ENCODE results near the gene ATP10D. TPM values are rescaled to one million over a fixed set of nuclear protein-coding genes. Genes with fewer than 3 reads are reported as not detected.

ATP10D gene
- total RNA-seq, 1 donor from 2014 or later, result 24.5 TPM

GRCh38 chr4:47577779-47578553, 92.9 kb downstream of the ATP10D start:
- peak; percentile 53 for DNase-seq (ENCODE audit: low read depth)

DNA sequence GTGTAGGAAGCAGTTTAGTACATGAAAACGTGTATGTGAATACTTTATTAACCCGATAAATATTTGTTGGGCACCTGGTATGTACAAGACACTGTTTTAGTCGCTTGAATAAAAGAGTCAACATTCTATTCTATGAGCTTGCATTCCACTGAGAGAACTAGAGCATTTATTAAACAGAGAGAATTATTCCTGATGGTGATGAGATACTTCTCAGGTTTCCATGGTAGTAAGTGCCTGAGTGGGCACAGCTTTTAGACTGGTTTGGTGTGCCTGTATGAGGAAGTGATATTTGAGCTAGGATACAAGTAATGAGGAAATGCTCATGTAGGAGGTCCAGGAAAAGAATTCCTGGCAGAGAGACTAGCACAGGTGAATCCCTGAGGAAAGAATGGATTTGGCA, 94.2 kb downstream of the ATP10D start:
- no peak for DNase-seq (ENCODE audit: low read depth)

GRCh38 chr4:47590325-47590724, 105.2 kb downstream of the ATP10D start:
- no peak for DNase-seq (ENCODE audit: low read depth)

DNA sequence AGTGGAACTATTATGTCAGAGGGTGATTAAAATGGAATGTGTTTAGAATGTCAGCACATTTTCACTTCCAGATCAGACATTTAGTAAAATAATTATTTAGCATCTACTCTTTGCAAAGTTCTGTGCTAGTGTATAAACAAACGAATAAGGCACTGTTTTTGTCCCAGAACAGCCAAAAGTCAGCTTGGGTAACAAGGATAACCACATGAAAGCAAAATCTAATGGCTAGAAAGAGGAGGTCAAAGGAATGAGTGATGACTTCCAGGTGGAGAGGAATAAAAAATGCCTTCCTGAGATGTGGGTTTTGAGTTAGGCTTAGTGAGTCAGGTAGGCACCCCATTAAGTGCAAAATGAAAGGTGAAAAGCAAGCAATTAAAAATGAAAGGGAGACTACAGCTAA, 112.6 kb downstream of the ATP10D start:
- DNase-seq (ENCODE audit: low read depth), result no peak

GRCh38 chr4:47598320-47598719, 113.2 kb downstream of the ATP10D start:
- DNase-seq (ENCODE audit: low read depth), result peak; percentile 23

DNA sequence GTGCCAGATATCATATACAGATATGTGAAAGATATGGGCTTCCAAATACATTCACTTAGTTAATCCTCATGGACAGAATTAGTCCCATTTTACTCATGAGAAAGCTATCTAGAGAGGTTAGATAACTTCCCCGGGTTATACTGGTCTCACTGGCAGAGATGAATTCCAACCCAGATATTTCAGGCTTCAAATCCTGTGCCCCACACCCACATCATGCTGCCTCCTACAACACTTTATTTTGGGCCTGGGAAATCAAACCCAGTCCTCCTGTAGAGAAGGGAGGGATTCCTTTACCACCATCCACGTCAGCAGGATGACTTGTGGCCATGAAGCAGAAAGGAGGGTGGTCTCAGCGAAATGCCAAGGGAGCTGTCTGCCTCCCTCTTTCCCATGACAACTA, 113.8 kb downstream of the ATP10D start:
- DNase-seq (ENCODE audit: low read depth), result peak; percentile 32

DNA sequence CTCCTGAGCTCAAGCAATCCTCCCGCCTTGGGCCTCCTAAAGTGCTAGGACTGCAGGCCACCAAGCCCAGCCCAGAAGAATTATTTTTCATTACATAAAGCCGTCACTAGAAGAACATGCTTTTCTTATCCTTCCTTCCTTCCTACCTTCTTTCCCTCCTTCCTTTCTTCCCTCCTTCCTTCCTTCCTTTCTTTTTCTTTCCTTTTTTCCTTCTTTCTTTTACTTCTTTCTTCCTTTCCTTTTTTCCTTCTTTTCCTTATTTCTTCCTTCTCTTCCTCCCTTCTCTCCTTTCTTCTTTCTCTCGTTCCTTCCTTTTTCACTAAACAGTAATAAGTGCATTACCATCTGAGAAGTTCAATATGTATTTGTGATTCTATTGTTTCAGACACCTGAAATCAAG, 121.4 kb downstream of the ATP10D start:
- no peak for DNase-seq (ENCODE audit: low read depth)

GRCh38 chr4:47612116-47613023, 127.3 kb downstream of the ATP10D start:
- DNase-seq (ENCODE audit: low read depth), result no peak

GRCh38 chr4:47615385-47615784, 130.3 kb downstream of the ATP10D start:
- DNase-seq (ENCODE audit: low read depth), result no peak

DNA sequence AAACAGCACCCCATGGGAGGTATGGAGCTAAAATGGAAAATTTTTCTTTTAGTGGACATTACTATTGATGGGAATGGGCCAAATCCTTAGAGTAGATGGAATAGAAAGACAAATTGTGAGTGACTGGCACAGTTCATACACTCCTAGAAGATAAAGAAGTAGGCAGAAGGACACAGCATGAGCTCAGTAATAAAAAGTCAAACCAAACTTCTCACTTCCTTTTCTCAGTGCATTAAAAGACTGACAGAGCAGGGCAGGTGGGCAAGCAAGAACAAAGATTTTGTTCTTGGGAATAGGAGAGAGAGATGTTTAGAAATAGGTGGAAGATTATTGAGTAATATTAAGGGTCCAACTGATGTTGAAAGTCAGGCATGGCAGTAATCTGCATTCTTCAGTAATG, 132.5 kb downstream of the ATP10D start:
- no peak for DNase-seq (ENCODE audit: low read depth)

- DNase-seq (ENCODE audit: low read depth), result no peak
Observed at GRCh38 chr4:47619691-47620090, 134.6 kb downstream of the ATP10D start.

DNA sequence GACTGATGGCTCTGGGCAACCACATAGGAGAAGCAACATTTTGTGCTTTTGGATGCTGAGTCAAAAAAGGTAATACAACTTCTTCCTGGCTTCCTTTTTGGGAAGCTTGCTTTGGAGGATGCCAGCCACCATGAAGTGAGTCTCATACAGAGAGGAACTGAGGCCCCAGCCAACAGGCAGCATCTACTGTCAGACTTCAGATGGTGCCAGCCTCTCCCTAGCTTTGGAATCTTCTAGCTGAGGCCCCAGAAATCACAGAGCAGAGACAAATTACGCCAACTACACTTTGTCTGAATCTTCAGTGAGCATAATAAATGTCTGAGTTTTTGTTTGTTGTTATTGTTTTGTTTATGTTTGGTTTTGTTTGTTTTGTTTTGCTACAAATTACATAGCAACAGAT, 136.1 kb downstream of the ATP10D start:
- DNase-seq (ENCODE audit: low read depth), result no peak

DNA sequence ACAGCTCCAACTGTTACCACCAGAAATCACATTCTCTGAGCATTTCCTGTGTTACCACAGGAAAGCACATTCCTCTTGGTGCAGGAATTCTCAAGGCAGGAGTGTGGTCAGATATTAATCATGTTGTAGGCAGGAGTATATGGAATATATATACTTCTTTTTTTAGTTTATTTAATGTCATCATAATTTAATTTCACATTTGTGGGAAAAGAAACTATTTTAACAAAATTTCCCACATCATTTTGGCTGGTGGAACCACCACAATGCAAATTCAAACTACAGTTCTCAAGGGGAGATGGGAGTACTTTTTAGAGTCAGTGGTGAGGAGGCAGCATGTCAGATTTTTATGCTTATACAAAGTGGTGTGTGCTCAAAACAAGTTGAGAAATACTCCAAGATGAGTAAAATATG, 139.0 kb downstream of the ATP10D start:
- DNase-seq (ENCODE audit: low read depth), result peak; percentile 44

DNA sequence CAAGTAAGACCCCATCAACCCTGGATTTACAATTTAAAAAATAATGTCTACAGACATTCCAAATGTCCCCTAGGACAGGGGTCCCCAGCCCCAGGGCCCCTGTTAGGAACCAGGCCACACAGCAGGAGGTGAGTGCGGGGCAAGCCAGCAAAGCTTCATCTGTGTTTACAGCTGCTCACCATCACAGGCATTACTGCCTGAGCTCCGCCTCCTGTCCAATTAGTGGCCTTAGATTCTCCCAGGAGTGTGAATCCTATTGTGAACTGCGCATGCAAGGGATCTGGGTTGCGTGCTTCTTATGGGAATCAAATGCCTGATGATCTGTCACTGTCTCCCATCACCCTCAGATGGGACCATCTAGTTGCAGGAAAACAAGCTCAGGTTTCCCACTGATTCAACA, 146.1 kb downstream of the ATP10D start:
- DNase-seq (ENCODE audit: low read depth), result no peak

DNA sequence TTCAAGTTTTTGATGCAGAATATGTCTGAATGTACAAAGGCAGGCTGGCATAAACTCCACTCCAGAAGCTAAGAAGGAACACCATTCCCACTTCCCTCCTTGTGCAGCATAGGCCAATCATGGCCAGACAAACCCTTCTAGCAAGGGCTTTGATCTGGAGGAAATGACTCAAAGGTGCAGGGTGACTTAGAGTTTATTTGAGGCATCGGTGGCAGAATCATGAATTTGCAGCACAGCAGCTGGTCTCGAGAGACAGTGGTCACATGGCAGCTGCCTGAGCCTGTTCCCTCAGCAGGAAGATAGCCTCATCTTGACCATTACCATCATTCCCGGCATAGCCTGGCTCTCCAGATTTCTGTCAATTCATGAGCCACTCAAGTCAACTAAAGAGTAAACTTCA, 154.5 kb downstream of the ATP10D start:
- peak; percentile 93 for DNase-seq (ENCODE audit: low read depth)

GRCh38 chr4:47640911-47641310, 155.8 kb downstream of the ATP10D start:
- peak; percentile 19 for DNase-seq (ENCODE audit: low read depth)

GRCh38 chr4:47641755-47642154, 156.7 kb downstream of the ATP10D start:
- peak; percentile 80 for DNase-seq (ENCODE audit: low read depth)

DNA sequence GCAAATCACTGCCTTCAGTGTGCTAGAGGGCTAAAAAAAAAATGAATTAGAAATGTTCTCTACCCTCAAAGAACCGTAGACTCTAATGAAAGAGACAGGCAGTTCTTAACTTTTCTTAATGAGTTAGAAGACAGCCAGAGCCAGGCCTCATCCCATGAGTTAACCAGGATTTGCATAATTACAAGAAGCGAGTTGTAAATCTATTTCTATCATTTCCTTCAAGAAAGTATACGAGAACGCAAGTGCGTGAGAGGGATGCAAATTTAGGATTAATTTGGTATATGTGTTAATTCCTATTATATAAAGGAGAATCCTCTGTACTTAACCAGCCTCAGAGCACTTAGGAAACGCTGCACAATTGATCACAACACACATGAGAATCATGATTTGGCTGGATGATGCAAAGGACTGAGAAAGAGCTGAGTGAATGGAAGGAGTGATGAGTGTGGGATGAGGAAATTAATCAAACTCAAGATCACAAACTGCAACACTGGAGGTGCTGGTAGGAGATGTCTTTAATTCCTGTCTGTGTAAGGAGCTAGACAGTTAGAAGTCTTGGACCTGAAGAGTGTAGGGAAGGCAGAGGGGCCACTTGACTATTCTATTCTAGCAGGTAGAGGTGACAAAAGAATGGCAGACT, 157.2 kb downstream of the ATP10D start:
- peak; percentile 43 for DNase-seq (ENCODE audit: low read depth)
